ENCODE data around the gene HERPUD1.

DNA sequence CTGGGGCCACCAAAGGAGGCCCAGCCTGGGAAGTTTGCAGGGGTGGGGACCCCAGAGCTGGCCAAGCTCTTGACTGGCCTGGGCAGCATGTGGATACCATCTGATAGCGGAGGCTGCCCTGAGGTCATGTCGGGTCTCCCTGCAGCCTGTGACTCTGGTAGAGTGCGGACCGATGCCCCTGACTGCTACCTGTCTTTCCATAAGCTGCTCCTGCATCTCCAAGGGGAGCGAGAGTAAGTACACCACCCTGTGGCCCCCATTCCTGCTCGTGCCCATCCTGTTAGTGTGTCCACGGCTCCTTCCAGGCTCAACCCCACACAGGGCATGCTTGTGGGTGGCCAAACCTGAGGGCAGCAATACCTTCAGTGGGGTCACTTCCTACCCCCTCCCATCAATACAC lies 37.8 kb downstream of the HERPUD1 start:
- TF ChIP-seq, protein P1, sequence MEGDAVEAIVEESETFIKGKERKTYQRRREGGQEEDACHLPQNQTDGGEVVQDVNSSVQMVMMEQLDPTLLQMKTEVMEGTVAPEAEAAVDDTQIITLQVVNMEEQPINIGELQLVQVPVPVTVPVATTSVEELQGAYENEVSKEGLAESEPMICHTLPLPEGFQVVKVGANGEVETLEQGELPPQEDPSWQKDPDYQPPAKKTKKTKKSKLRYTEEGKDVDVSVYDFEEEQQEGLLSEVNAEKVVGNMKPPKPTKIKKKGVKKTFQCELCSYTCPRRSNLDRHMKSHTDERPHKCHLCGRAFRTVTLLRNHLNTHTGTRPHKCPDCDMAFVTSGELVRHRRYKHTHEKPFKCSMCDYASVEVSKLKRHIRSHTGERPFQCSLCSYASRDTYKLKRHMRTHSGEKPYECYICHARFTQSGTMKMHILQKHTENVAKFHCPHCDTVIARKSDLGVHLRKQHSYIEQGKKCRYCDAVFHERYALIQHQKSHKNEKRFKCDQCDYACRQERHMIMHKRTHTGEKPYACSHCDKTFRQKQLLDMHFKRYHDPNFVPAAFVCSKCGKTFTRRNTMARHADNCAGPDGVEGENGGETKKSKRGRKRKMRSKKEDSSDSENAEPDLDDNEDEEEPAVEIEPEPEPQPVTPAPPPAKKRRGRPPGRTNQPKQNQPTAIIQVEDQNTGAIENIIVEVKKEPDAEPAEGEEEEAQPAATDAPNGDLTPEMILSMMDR (IDR thresholded peaks at IDR 0.05): no peak
- no peak for TF ChIP-seq POLR2A (IDR thresholded peaks at IDR 0.05)

Measured in vagina (tissue), 2 donors.